SK-N-SH (cell line): Measurements from ENCODE around the gene CPPED1. TPM values are rescaled to one million over a fixed set of nuclear protein-coding genes. Genes with fewer than 3 reads are reported as not detected.
A peak's percentile ranks its signal among the peaks of the same experiment; 100 is the strongest.

ENCODE experiments used
- CTCF ChIA-PET: fragments of 300-600, 350-600 bp; formaldehyde crosslinking; extraction: SDS; loops from one replicate; lab custom pipeline; 2021; lab: Yijun Ruan, JAX
- POLR2A ChIA-PET: fragments of 350-600 bp; sonication (Branson Sonifier 250); formaldehyde crosslinking; extraction: SDS; loops from one replicate; lab custom pipeline; 2020; ENCODE audit warnings: antibody characterized with exemption, inconsistent platforms; lab: Yijun Ruan, JAX
- DNase-seq: peaks from one replicate; pipeline ENCODE4 v3.0.0; 2012
- H2AFZ ChIP-seq: fragments of 200-600 bp; sonication (generic); 2 replicates; pipeline ENCODE4 v1.8.1; 2016; ENCODE audit warnings: antibody characterized with exemption, mild to moderate bottlenecking, low read depth
- H3F3A ChIP-seq: fragments of 200-600 bp; sonication (generic); replicated peaks from 2 replicates; pipeline ENCODE3; 2016; ENCODE audit warnings: antibody characterized with exemption, mild to moderate bottlenecking; ENCODE audit not compliant: insufficient read depth
- H3K27ac ChIP-seq, 2 experiments: fragments of 200-500 bp in 1 of 2; fragments of 200-600 bp in 1 of 2; sonication (Bioruptor generic) in 1 of 2; sonication (generic), shearing (Covaris generic) in 1 of 2; 2 replicates each; pipeline versions ENCODE4 v1.5.1 to v1.6.1; 2014 to 2016; ENCODE audit warnings: low read depth in 2 of 2, inconsistent platforms in 1 of 2, low read length in 1 of 2, mild to moderate bottlenecking in 1 of 2, mixed read lengths in 1 of 2
- H3K27me3 ChIP-seq: fragments of 200-600 bp; sonication (generic), shearing (Covaris generic); 2 replicates; pipeline ENCODE4 v1.6.1; 2016; ENCODE audit warnings: mixed run types; ENCODE audit not compliant: insufficient read depth
- H3K36me3 ChIP-seq, 2 experiments: fragments of 200-500 bp in 1 of 2; fragments of 200-600 bp in 1 of 2; sonication (Bioruptor generic) in 1 of 2; sonication (generic) in 1 of 2; replicated peaks in 1 of 2; 2 replicates each; pipeline versions ENCODE3 to v1.5.1; 2014 to 2016; ENCODE audit warnings: low read length in 1 of 2, mild to moderate bottlenecking in 1 of 2; ENCODE audit not compliant: insufficient read depth in 2 of 2, control insufficient read depth in 1 of 2
- H3K4me1 ChIP-seq, 2 experiments: fragments of 200-500 bp in 1 of 2; fragments of 200-600 bp in 1 of 2; sonication (Bioruptor generic) in 1 of 2; sonication (generic), shearing (Covaris generic) in 1 of 2; 2 replicates each; pipeline versions ENCODE4 v1.5.1 to v1.6.1; 2014 to 2016; ENCODE audit warnings: low read depth in 1 of 2, low read length in 1 of 2, mixed run types in 1 of 2; ENCODE audit not compliant: insufficient read depth in 2 of 2, control insufficient read depth in 1 of 2
- H3K4me2 ChIP-seq: fragments of 200-600 bp; sonication (generic), shearing (Covaris generic); 2 replicates; pipeline ENCODE4 v1.6.1; 2017; ENCODE audit warnings: mixed run types
- H3K4me3 ChIP-seq, 2 experiments: fragments of 200-500 bp in 1 of 2; fragments of 200-600 bp in 1 of 2; sonication (Bioruptor generic) in 1 of 2; sonication (generic), shearing (Covaris generic) in 1 of 2; 2 replicates each; pipeline versions ENCODE4 v1.5.1 to v1.8.1; 2014 to 2016; ENCODE audit warnings: low read depth in 2 of 2, inconsistent platforms in 1 of 2, low read length in 1 of 2, mild to moderate bottlenecking in 1 of 2, mixed read lengths in 1 of 2, moderate library complexity in 1 of 2
- H3K79me2 ChIP-seq: fragments of 200-600 bp; sonication (generic); 2 replicates; pipeline ENCODE4 v1.8.1; 2017; ENCODE audit warnings: mild to moderate bottlenecking; ENCODE audit not compliant: insufficient read depth
- H3K9ac ChIP-seq: fragments of 200-600 bp; sonication (generic); 2 replicates; pipeline ENCODE4 v1.6.1; 2017; ENCODE audit warnings: mixed run types
- H3K9me2 ChIP-seq: fragments of 200-600 bp; sonication (generic); 2 replicates; pipeline ENCODE4 v1.6.1; 2017; ENCODE audit warnings: mixed run types
- H3K9me3 ChIP-seq: fragments of 200-600 bp; sonication (generic); 2 replicates; pipeline ENCODE4 v1.6.1; 2017; ENCODE audit warnings: mixed run types, mild to moderate bottlenecking, moderate library complexity
- H4K20me1 ChIP-seq: fragments of 200-600 bp; sonication (generic); 2 replicates; pipeline ENCODE4 v1.6.1; 2017; ENCODE audit warnings: mild to moderate bottlenecking, mixed run types; ENCODE audit not compliant: insufficient read depth
- ELF1 ChIP-seq: IDR thresholded peaks from 2 replicates; pipeline ENCODE4 v1.4.0; 2012
- EP300 ChIP-seq, 2 experiments: IDR thresholded peaks; 2 replicates each; pipeline versions ENCODE4 v1.4.0 to v1.6.1; 2012; ENCODE audit warnings: borderline replicate concordance in 1 of 2, low read depth in 1 of 2, low read length in 1 of 2
- EZH2phosphoT487 ChIP-seq: fragments of 200-600 bp; sonication (generic); IDR thresholded peaks from 2 replicates; pipeline ENCODE4 v1.6.1; 2017; ENCODE audit warnings: low read depth, mixed run types, mild to moderate bottlenecking, antibody characterized with exemption, moderate library complexity, borderline replicate concordance
- GABPA ChIP-seq: IDR thresholded peaks from 2 replicates; pipeline ENCODE4 v1.4.0; 2012; ENCODE audit warnings: low read depth, mild to moderate bottlenecking
- GATA2 ChIP-seq: sonication (generic); formaldehyde crosslinking; IDR thresholded peaks from 2 replicates; pipeline ENCODE4 v1.5.0; 2020; ENCODE audit warnings: mild to moderate bottlenecking, missing genetic modification reagents
- NRF1 ChIP-seq: IDR thresholded peaks from 2 replicates; pipeline ENCODE4 v1.6.1; 2012; ENCODE audit warnings: low read depth, mild to moderate bottlenecking, low read length
- PBX3 ChIP-seq: IDR thresholded peaks from 2 replicates; pipeline ENCODE4; 2012
- POLR2AphosphoS5 ChIP-seq: IDR thresholded peaks from 2 replicates; pipeline ENCODE4 v1.6.1; 2012; ENCODE audit warnings: low read depth, low read length
- SMC3 ChIP-seq: IDR thresholded peaks from 2 replicates; pipeline ENCODE4 v1.6.1; 2012; ENCODE audit warnings: low read depth, low read length, improper control_type of control experiment
- TCF12 ChIP-seq: IDR thresholded peaks from 2 replicates; pipeline ENCODE4 v1.4.0; 2012
- YY1 ChIP-seq: IDR thresholded peaks from 2 replicates; pipeline ENCODE4 v1.4.0; 2012; ENCODE audit warnings: low read depth, mild to moderate bottlenecking
- WGBS: methylation state at CpG from one replicate; pipeline ENCODE4 v1.1.6; 2017; ENCODE audit warnings: low lambda C conversion rate; 5-methylcytosine and 5-hydroxymethylcytosine counted together
- polyA plus RNA-seq, 3 experiments: library from polyadenylated mRNA; depleted of rRNA; stranded (reverse); fragments of >200 nt; gene quantifications; 2 replicates each; pipeline ENCODE4 v1.2.3, GENCODE V29; 2012
- TF ChIP-seq, protein P1 (sequence below): fragments of 150-350 bp; IDR thresholded peaks from 2 replicates; pipeline ENCODE4 v1.6.1; 2016; ENCODE audit warnings: mild to moderate bottlenecking, low read depth, low read length
- TF ChIP-seq, protein P2 (sequence below): fragments of 150-350 bp; IDR thresholded peaks from 2 replicates; pipeline ENCODE4 v1.6.1; 2017; ENCODE audit warnings: antibody characterized with exemption, low read length, low read depth, borderline replicate concordance

The CPPED1 gene
- polyA plus RNA-seq, 1 of the 3 experiments (the other 2 are of a cell fraction), result 11.9 TPM

- Histone ChIP-seq H3K9me3 (no peaks in the 10 kb centered on the region), H4K20me1 (no peaks in the 10 kb centered on the region), H3K4me1 (peaks cover 7 to 8% of the 10 kb centered on the region in 2 experiments; a peak in 1 of 4 replicates), H3F3A (peaks cover 16% of the 10 kb centered on the region), H3K9me2 (no peaks in the 10 kb centered on the region), H3K9ac (peak overlapping the region; percentile 82), H3K79me2 (peaks cover 58% of the 10 kb centered on the region), H3K36me3 (peaks cover 0 to 7% of the 10 kb centered on the region in 2 experiments), H3K27me3 (no peaks in the 10 kb centered on the region), H3K4me2 (peak overlapping the region; percentile 87), H2AFZ (0 out of 2 replicates have a peak overlapping the region, but pooled peaks have one; percentile 87), H3K4me3 (peak overlapping the region; percentile 75 to 82), H3K27ac (peak overlapping the region in 1 of 2 experiments; percentile 97; a peak in 2 of 4 replicates)
- POLR2A ChIA-PET, result interaction anchor here (0.7 to 1.8 kb wide), 5 partner anchors 15 to 51 kb away, joined by 3 to 6 read pairs (median 4); no protein-coding TSS in a partner anchor
- no peak for DNase-seq
- CTCF ChIA-PET, result no interaction called here
- 84% methylated on average over 6 of the region's 6 CpGs for WGBS
- TF ChIP-seq TCF12 (no peak), POLR2AphosphoS5 (no peak), SMC3 (no peak), ELF1 (no peak), YY1 (no peak), PBX3 (no peak), NRF1 (no peak)
- TF ChIP-seq, protein P1, sequence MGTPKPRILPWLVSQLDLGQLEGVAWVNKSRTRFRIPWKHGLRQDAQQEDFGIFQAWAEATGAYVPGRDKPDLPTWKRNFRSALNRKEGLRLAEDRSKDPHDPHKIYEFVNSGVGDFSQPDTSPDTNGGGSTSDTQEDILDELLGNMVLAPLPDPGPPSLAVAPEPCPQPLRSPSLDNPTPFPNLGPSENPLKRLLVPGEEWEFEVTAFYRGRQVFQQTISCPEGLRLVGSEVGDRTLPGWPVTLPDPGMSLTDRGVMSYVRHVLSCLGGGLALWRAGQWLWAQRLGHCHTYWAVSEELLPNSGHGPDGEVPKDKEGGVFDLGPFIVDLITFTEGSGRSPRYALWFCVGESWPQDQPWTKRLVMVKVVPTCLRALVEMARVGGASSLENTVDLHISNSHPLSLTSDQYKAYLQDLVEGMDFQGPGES, result no peak
These were observed 1.0 kb downstream of the CPPED1 start for GRCh38 chr16:12802661-12803060.

- peak overlapping the region in 1 of 2 experiments; percentile 97; a peak in 2 of 4 replicates for H3K27ac ChIP-seq
- H3K9ac ChIP-seq, result peak overlapping the region; percentile 82
- no peak for DNase-seq
- H3K4me1 ChIP-seq, result peaks cover 7 to 8% of the 10 kb centered on the region in 2 experiments; a peak in 1 of 4 replicates
- no peaks in the 10 kb centered on the region for H3K9me2 ChIP-seq
- no peaks in the 10 kb centered on the region for H3K9me3 ChIP-seq
- no peak for TF ChIP-seq YY1
- TF ChIP-seq EZH2phosphoT487, result no peak
- no peak for TF ChIP-seq ELF1
- TF ChIP-seq GATA2 (CRISPR knock-in tag), result no peak
- no peak for TF ChIP-seq EP300 (IDR thresholded peaks at IDR 0.05; ENCODE audit: borderline replicate concordance in 1 of 2, low read depth in 1 of 2, low read length in 1 of 2)
- no peak for TF ChIP-seq PBX3
- no peak for TF ChIP-seq GABPA
- TF ChIP-seq, protein P2, sequence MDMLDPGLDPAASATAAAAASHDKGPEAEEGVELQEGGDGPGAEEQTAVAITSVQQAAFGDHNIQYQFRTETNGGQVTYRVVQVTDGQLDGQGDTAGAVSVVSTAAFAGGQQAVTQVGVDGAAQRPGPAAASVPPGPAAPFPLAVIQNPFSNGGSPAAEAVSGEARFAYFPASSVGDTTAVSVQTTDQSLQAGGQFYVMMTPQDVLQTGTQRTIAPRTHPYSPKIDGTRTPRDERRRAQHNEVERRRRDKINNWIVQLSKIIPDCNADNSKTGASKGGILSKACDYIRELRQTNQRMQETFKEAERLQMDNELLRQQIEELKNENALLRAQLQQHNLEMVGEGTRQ, result no peak
- no peak for TF ChIP-seq NRF1
- H4K20me1 ChIP-seq, result no peaks in the 10 kb centered on the region
- H3K36me3 ChIP-seq, result peaks cover 0 to 12% of the 10 kb centered on the region in 2 experiments
- H3K4me2 ChIP-seq, result peak overlapping the region; percentile 87
- H3K4me3 ChIP-seq, result peak overlapping the region in 1 of 2 experiments; percentile 82; a peak in 2 of 4 replicates
- H2AFZ ChIP-seq, result no peak overlapping the region
- H3K79me2 ChIP-seq, result peaks cover 64% of the 10 kb centered on the region
- CTCF ChIA-PET, result interaction anchor here (1.4 kb wide), 1 partner anchor 11 kb away, joined by 4 read pairs; no protein-coding TSS in a partner anchor
- no peaks in the 10 kb centered on the region for H3K27me3 ChIP-seq
- POLR2A ChIA-PET, result interaction anchor here (1.6 kb wide), 1 partner anchor 31 kb away, joined by 5 read pairs; no protein-coding TSS in a partner anchor
- WGBS, result 96% methylated on average over 9 of the region's 9 CpGs
- peaks cover 16% of the 10 kb centered on the region for H3F3A ChIP-seq
These were observed 1.6 kb downstream of the CPPED1 start for GRCh38 chr16:12802048-12802447.
